NCI-H146 treated with DMSO at 0.1 percent for 48 hours (cell line): Measurements from ENCODE around the gene PRTFDC1.
"Not testable (repeated sequence)": the region's sequence is repeated elsewhere in the genome, so short reads cannot be mapped to it uniquely, and the experiment has no call there.

Source experiments
- DNase-seq: peaks from one replicate; lab custom pipeline; 2025; ENCODE audit not compliant: unreplicated experiment; lab: John Stamatoyannopoulos, UW

Gene PRTFDC1

GRCh38 chr10:24849501-24850299 is 102.7 kb downstream of the PRTFDC1 start:
- peak; percentile 96 for DNase-seq

- DNase-seq, result peak; percentile 91
These were observed 103.4 kb downstream of the PRTFDC1 start for GRCh38 chr10:24849051-24849450.

- no peak for DNase-seq
These were observed 104.2 kb downstream of the PRTFDC1 start for GRCh38 chr10:24848195-24848594.

- no peak for DNase-seq
These were observed 105.0 kb downstream of the PRTFDC1 start for GRCh38 chr10:24847112-24848070.

GRCh38 chr10:24844742-24845141 is 107.7 kb downstream of the PRTFDC1 start:
- DNase-seq, result no peak

- no peak for DNase-seq
These were observed 109.2 kb downstream of the PRTFDC1 start for GRCh38 chr10:24843256-24843655.

- DNase-seq, result no peak
These were observed 109.5 kb downstream of the PRTFDC1 start for GRCh38 chr10:24842856-24843255.

GRCh38 chr10:24841530-24841929 is 110.9 kb downstream of the PRTFDC1 start:
- DNase-seq, result no peak

- DNase-seq, result no peak
These were observed 111.6 kb downstream of the PRTFDC1 start for GRCh38 chr10:24840784-24841183.

GRCh38 chr10:24837781-24838180 is 114.6 kb downstream of the PRTFDC1 start:
- DNase-seq, result not testable (repeated sequence)

- DNase-seq, result no peak
These were observed 117.5 kb downstream of the PRTFDC1 start for GRCh38 chr10:24834869-24835268.

- no peak for DNase-seq
These were observed 126.4 kb downstream of the PRTFDC1 start for GRCh38 chr10:24826009-24826408.

GRCh38 chr10:24825551-24825950 is 126.9 kb downstream of the PRTFDC1 start:
- no peak for DNase-seq

- DNase-seq, result no peak
These were observed 127.9 kb downstream of the PRTFDC1 start for GRCh38 chr10:24824536-24824935.

- no peak for DNase-seq
These were observed 128.3 kb downstream of the PRTFDC1 start for GRCh38 chr10:24824124-24824523.

GRCh38 chr10:24822590-24822989 is 129.8 kb downstream of the PRTFDC1 start:
- no peak for DNase-seq

- no peak for DNase-seq
These were observed 130.4 kb downstream of the PRTFDC1 start for GRCh38 chr10:24821986-24822385.

GRCh38 chr10:24816868-24817396 is 135.5 kb downstream of the PRTFDC1 start:
- DNase-seq, result no peak

- DNase-seq, result no peak
These were observed 137.7 kb downstream of the PRTFDC1 start for GRCh38 chr10:24814568-24815313.

GRCh38 chr10:24813856-24814255 is 138.6 kb downstream of the PRTFDC1 start:
- no peak for DNase-seq

- DNase-seq, result no peak
These were observed 146.1 kb downstream of the PRTFDC1 start for GRCh38 chr10:24806262-24806661.
